AG04450 (cell line): Measurements from ENCODE around the gene UNC5C. TPM values are rescaled to one million over a fixed set of nuclear protein-coding genes. Genes with fewer than 3 reads are reported as not detected.

Experiments used
- CTCF ChIA-PET: fragments of 300-600, 350-600 bp; formaldehyde crosslinking; extraction: SDS; loops from one replicate; lab custom pipeline; 2022; ENCODE audit warnings: antibody characterized with exemption, inconsistent platforms; lab: Charles Lee
- POLR2A ChIA-PET: fragments of 350-600 bp; formaldehyde crosslinking; extraction: SDS; loops from one replicate; lab custom pipeline; 2021; ENCODE audit warnings: antibody characterized with exemption, inconsistent platforms; lab: Yijun Ruan, JAX
- DNase-seq: peaks from one replicate; pipeline ENCODE4 v3.0.0-alpha.2; 2011; ENCODE audit warnings: low read depth, low spot score
- H3K27ac ChIP-seq: one replicate; pipeline ENCODE4 v1.5.1; 2012; ENCODE audit warnings: low read depth, low read length, control low read depth
- H3K27me3 ChIP-seq: one replicate; pipeline ENCODE4 v1.6.0; 2012; ENCODE audit warnings: low read length; ENCODE audit not compliant: control insufficient read depth, insufficient read depth
- H3K4me3 ChIP-seq: 2 replicates; pipeline ENCODE4 v1.5.1; 2011; ENCODE audit warnings: mild to moderate bottlenecking, low read depth, low read length, control low read depth
- H3K9me3 ChIP-seq: 2 replicates; pipeline ENCODE4 v1.5.1; 2012; ENCODE audit warnings: low read length; ENCODE audit not compliant: control insufficient read depth, insufficient read depth
- CTCF ChIP-seq: IDR thresholded peaks from 2 replicates; pipeline ENCODE4 v1.5.1; 2011; ENCODE audit warnings: low read depth, low read length, control low read depth, inconsistent platforms
- polyA plus RNA-seq: library from polyadenylated mRNA; depleted of rRNA; stranded (reverse); fragments of >200 nt; gene quantifications from 2 replicates; pipeline ENCODE4 v1.2.3, GENCODE V29; 2011

The UNC5C gene
- polyA plus RNA-seq, 1 experiment, result 0.07 TPM

- no peak for DNase-seq
- ChIA-PET CTCF (no interaction called here), POLR2A (no interaction called here)
- no peak for TF ChIP-seq CTCF
- Histone ChIP-seq H3K27ac (no peak overlapping the region), H3K9me3 (no peaks in the 10 kb centered on the region), H3K4me3 (no peak overlapping the region), H3K27me3 (no peaks in the 10 kb centered on the region)
Observed at GRCh38 chr4:95529946-95530345, 18.8 kb downstream of the UNC5C start.

GRCh38 chr4:95528388-95528948 lies 20.3 kb downstream of the UNC5C start:
- CTCF ChIA-PET, result no interaction called here

GRCh38 chr4:95526075-95526474 lies 22.7 kb downstream of the UNC5C start:
- Histone ChIP-seq H3K27ac (no peak overlapping the region), H3K4me3 (no peak overlapping the region), H3K9me3 (no peaks in the 10 kb centered on the region), H3K27me3 (no peaks in the 10 kb centered on the region)
- ChIA-PET POLR2A (no interaction called here), CTCF (no interaction called here)
- no peak for TF ChIP-seq CTCF
- DNase-seq, result no peak

More at GRCh38 chr4:95528388-95528948, 20.3 kb downstream of the UNC5C start:
- DNase-seq, result no peak
- no peak overlapping the region for H3K27ac ChIP-seq
- no peaks in the 10 kb centered on the region for H3K27me3 ChIP-seq
- H3K4me3 ChIP-seq, result no peak overlapping the region
- no peak for TF ChIP-seq CTCF
- H3K9me3 ChIP-seq, result no peaks in the 10 kb centered on the region
- POLR2A ChIA-PET, result no interaction called here

- ChIA-PET POLR2A (no interaction called here), CTCF (interaction anchor here (0.8 to 4.2 kb wide), 2 partner anchors 11 to 15 kb away, joined by 3 to 17 read pairs; no protein-coding TSS in a partner anchor)
- no peak for DNase-seq
- H3K4me3 ChIP-seq, result no peak overlapping the region
- no peak overlapping the region for H3K27ac ChIP-seq
- no peaks in the 10 kb centered on the region for H3K9me3 ChIP-seq
- TF ChIP-seq CTCF, result no peak
- no peaks in the 10 kb centered on the region for H3K27me3 ChIP-seq
Observed at GRCh38 chr4:95524729-95525128, 24.0 kb downstream of the UNC5C start.

GRCh38 chr4:95524184-95524583 lies 24.6 kb downstream of the UNC5C start:
- DNase-seq, result no peak

More at GRCh38 chr4:95524184-95524583, 24.6 kb downstream of the UNC5C start:
- no peak for TF ChIP-seq CTCF
- Histone ChIP-seq H3K27me3 (no peaks in the 10 kb centered on the region), H3K9me3 (no peaks in the 10 kb centered on the region), H3K4me3 (no peak overlapping the region), H3K27ac (no peak overlapping the region)
- CTCF ChIA-PET, result interaction anchor here (4.2 kb wide), 1 partner anchor 15 kb away, joined by 17 read pairs; no protein-coding TSS in a partner anchor
- POLR2A ChIA-PET, result no interaction called here
